GM19351 (cell line): ENCODE results near the gene UBL4B.

Source experiments
- ATAC-seq: cut with Tn5 transposase; IDR thresholded peaks from one replicate; pipeline ENCODE4 v1.9.1; 2021; ENCODE audit warnings: mild to moderate bottlenecking, moderate library complexity; ENCODE audit not compliant: unreplicated experiment

UBL4B gene

DNA sequence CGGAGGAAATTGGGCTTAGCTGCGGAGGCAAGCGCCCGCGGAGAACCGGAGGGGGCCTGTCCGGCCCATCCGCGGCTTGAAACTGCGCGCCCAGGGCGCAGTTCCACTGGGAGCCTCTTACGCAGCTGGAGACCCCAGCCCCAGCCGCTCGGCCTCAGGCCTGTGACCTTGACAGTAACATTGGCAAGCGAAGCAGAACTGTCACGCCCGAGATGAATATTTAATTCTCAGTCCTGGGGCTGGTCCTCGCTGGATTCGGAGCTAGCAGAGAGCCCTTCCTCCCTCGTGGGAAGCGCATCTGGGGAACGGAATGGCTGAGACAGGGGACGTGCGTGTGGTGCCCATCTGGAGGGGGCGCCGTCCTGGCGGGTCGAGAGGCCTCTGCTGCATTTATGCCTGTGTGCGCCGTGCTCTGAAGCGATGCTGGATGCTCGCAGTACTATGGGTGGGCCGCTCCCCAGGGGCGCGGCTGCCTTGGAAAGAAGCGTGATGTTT is 39.0 kb downstream of the UBL4B start:
- no peak for ATAC-seq

DNA sequence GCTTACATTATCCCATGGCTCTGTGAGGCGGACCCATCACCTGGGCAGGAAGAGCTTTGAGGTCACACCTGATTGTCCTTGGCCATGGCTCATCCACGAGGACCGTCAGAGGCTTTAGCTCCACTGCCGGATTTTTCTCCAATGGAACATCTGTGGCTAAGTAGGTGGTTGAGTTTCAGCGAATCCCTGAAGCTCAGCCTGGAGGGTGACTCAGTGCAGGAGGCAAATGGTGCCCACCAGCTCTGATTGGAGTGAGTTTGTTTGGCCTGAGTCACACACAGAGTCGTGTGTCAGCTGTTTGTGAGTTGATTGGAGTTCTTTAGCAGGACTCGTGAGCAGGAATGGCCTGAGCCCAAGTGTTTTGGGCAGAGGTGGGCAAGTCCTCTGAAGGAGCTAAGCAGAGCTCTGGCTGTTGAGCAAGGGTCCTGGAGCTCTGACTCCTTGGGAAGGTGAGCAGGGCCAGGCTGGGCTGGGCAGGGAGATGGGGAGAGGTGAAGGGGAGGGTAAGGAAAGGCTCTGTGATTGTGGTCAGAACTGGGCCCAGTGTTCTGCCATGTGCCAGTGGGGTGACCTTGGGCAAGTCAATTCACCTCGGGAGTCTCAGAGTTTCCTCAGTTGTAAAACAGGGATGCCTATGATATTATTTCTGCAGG is 40.0 kb downstream of the UBL4B start:
- no peak for ATAC-seq

DNA sequence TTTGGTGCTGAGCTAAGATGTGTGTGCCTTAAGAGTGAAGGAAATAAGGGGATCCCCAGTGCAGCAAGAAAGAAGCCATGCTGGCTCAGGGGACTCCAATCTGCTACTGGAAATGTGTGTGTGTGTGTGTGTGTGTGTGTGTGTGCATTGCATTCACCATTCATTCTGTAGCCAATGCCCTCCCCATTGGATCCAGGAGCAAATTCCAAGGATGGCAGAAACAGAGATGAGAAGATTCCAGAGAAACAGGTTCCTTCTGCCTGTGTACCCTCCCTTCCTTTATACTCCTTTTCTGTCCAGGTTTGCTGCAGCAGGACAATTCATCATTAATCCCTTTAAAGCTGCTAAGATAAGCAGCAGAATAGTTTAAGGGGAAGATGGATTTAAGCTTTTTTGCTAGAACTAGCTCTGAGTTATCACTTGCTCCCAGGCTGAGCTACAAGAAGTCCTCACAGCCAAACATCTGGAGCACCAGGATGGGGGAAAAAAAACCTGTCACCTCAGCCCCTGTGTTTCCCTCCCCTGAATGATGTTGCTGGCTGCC is 41.2 kb downstream of the UBL4B start:
- no peak for ATAC-seq

DNA sequence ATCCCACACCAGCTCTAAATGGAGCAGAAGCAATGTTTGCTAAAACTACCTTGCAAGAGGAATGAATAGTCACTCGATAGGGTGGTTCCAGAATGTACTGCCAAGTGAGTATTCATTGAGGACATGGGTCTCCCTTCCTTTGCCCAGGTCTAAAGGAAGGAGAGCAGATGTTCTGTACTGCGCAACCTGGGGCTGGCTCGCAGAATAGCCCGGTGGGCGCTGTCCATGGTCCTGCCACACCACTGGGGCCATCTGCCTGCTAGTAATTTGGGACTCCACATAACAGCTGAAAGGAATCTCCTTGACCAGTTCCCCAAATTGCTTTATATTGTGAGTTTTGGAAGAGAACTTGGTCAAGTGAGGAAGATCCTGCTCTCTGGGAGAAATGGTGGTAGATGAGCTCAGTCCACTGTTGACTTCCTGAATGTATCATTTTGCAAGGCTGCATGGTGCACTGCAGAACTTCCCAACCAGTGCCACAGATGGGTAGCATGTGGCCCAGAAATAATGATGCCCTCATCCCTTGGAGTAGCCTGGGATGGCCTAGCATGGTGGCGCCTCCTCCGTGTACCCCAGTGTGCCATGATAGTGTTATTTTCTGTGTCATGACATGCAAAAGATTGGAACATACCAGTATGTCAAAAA is 43.8 kb downstream of the UBL4B start:
- no peak for ATAC-seq

DNA sequence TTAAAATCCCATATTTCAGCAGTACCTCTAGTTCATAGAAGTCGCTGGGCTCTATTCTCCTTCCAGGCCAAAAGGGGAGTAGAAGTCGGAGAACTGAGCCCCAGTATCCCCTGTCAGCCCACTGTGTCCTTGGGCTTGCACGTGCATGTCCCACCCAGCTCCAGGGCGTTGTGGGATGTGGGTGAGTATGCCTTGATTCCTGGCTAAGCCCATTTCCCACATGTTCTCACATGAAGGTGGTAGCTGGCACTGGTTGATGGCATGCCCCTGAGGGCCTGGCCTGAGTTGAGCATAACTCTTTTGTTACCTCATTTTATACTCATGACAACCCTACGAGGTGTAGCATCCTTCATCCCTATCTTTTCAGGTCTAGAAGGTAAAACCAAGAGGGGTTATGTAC is 46.0 kb downstream of the UBL4B start:
- ATAC-seq = no peak

DNA sequence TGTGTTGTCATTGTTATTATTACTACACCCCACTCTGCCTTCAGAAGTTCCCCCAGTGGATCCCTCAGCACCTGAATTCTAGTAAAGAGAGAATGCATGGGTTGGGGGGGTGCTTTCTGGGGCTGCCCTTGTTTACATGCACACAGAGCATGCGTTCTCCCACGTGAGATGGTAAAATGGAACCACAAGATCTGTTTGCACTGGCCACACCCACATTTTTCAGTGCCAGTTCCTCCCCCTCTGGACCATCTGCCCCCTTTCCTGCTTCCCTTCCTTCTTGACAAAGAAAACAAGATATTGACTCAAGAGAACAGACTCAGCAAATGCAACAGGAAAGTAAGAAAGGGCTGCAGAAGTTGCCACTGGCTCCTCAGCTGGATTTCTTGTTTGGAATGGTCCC is 46.9 kb downstream of the UBL4B start:
- no peak for ATAC-seq

DNA sequence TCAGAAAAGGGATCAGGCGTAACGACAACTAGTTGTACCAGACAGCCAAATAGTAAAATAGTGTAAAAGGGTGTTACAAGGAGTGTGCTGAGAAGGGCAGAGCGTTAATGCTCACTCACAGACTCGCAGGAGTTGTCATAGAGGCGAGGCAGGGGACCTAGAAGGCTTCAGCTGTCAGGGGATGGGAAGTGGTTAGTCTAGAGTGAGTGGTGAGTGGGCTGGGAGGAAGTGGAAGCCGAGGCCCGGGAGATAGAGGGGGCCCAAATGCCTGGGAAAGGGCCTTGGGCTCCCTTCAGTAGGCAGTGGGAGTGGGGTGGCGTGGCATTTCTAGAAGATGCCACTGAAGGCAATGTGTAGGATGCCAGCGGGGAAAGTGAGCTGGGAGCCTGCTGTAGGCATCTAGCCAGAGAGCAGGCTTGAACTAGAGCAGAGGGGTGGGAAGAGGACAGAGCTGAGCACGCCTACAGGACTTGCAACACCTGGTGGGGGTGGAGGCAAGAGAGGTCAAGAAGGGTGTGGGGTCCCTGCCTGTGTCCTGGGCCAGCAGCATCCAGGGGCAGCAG is 48.4 kb downstream of the UBL4B start:
- ATAC-seq = no peak

DNA sequence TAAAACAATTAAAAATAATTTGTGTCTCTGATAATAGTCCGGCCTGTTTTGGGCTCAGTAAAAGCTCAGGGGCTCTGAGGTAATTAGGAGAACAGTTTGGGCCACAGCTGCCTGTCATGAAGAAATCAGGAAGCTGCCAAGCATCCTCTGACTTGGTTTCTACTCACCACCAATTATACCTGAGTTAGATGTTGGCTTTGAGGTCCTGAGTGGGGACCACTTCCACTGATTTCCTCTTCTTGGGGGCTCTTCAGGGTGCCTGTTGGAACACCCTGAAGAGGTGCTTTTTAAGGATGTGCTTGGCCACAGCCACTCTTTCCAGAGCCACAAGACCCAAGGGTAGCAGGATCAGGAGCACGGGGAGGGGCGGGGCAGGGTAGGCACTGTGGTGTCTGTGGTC is 48.9 kb downstream of the UBL4B start:
- no peak for ATAC-seq

DNA sequence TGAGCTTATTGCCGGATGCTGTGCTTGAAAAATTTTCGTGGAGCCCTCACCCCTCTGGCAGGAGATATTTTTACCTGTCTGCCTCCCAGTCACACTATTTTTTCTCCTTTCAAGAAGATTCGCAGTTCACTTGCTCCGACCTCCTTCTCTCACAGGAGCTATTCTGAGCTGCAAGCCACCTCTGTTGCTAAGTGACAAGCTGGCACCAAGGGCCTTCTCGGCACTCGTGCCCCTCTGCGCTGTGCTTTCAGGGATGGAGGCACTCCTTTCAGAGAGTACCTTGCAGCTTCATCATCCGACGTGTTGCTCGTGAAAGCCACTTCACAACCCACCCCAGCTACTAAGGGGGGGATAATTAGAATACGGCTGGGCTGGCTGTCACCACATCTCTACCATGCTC is 49.6 kb downstream of the UBL4B start:
- no peak for ATAC-seq
